Measurements from ENCODE around the gene NCAPG2. TPM values are rescaled to one million over a fixed set of nuclear protein-coding genes. Genes with fewer than 3 reads are reported as not detected.

The NCAPG2 gene
- total and polyA plus RNA-seq, 2 of the 13 experiments (the other 11 are each of a cell fraction or from before 2014, with no cell fraction given): 15.1 to 30.7 TPM

DNA sequence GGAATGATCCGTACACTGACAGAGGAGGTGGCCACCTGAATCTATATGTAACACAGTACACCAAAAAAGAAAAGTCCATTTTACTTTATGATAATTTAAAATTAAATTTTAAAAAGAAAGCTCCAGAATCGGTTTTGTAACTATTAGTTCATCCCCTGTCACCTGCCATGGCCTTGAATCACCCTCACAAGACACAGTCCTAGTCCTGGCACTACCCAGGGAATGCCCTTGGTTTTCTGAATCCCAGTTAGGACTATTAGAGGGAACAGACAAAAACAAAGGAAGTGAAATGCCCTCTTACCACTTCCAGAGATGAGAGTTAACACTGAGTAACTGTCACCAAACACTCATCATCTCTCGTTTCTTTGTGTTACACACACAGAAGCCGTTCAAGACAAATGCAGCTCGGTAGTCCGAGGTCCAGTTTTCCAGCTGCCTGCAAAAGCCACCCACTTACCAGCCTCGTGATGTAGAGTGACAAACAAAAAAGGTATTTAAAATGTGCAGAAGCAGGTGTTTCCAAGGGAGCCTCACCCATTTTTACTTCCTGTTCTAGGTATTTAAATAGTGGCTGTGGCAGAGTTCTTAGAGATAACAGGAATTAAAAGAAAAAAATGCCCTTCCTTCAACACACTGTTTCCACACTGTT, 123.0 kb downstream of the NCAPG2 start (continued):
- TF ChIP-seq FOXA3 (CRISPR knock-in tag; IDR thresholded peaks at IDR 0.05): peak; percentile 75
- TF ChIP-seq, protein P1, sequence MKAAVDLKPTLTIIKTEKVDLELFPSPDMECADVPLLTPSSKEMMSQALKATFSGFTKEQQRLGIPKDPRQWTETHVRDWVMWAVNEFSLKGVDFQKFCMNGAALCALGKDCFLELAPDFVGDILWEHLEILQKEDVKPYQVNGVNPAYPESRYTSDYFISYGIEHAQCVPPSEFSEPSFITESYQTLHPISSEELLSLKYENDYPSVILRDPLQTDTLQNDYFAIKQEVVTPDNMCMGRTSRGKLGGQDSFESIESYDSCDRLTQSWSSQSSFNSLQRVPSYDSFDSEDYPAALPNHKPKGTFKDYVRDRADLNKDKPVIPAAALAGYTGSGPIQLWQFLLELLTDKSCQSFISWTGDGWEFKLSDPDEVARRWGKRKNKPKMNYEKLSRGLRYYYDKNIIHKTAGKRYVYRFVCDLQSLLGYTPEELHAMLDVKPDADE (CRISPR knock-in tag; IDR thresholded peaks at IDR 0.05): no peak
- TF ChIP-seq, protein P2, sequence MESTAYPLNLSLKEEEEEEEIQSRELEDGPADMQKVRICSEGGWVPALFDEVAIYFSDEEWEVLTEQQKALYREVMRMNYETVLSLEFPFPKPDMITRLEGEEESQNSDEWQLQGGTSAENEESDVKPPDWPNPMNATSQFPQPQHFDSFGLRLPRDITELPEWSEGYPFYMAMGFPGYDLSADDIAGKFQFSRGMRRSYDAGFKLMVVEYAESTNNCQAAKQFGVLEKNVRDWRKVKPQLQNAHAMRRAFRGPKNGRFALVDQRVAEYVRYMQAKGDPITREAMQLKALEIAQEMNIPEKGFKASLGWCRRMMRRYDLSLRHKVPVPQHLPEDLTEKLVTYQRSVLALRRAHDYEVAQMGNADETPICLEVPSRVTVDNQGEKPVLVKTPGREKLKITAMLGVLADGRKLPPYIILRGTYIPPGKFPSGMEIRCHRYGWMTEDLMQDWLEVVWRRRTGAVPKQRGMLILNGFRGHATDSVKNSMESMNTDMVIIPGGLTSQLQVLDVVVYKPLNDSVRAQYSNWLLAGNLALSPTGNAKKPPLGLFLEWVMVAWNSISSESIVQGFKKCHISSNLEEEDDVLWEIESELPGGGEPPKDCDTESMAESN (CRISPR knock-in tag; conservative IDR thresholded peaks at IDR 0.05): no peak
- TF ChIP-seq FIP1L1 (IDR thresholded peaks at IDR 0.05; ENCODE audit: borderline replicate concordance, insufficient read depth, low read depth, low read length): no peak
- TF ChIP-seq ATRX (CRISPR knock-in tag; IDR thresholded peaks at IDR 0.05; ENCODE audit: borderline replicate concordance): no peak
- no peak for TF ChIP-seq STAG1 (CRISPR knock-in tag; IDR thresholded peaks at IDR 0.05)

Small RNA genes within 50 kb of the gene (microRNA-seq; reads per million reads assigned to microRNA genes)
- gene MIR5707: not detected

Small RNA genes within 50 kb of the gene (small RNA-seq; reads per million reads assigned to genes)
- gene MIR5707 (ENCODE audit: insufficient read depth in 2 of 3, insufficient read length in 3 of 3, low read depth in 2 of 3, low replicate concordance in 1 of 3): 0 to 3.9 (median 1.3) reads per million in 3 experiments
- 0 reads per million in 3 experiments for gene THAP5P1 (ENCODE audit: insufficient read depth in 2 of 3, insufficient read length in 3 of 3, low read depth in 2 of 3, low replicate concordance in 1 of 3)

Other genes starting within 250 kb of the NCAPG2 start
- gene PTPRN2, start 117.0 kb downstream of the NCAPG2 start, total RNA-seq (2016; rRNA removed; fragmentation: Illumina TruSeq; extraction: Trizol): 1.7 and 2.5 TPM in 2 replicates
- 24.2 and 50.0 TPM in 2 replicates for gene PTPRN2, start 117.0 kb downstream of the NCAPG2 start, polyA plus RNA-seq (2011; rRNA removed)
- 26.0 and 37.3 TPM in 2 replicates for gene ESYT2, start 124.7 kb upstream of the NCAPG2 start, total RNA-seq (2016; rRNA removed; fragmentation: Illumina TruSeq; extraction: Trizol)
- 28.5 and 29.6 TPM in 2 replicates for gene ESYT2, start 124.7 kb upstream of the NCAPG2 start, polyA plus RNA-seq (2011; rRNA removed)
- 3.4 and 4.9 TPM in 2 replicates for gene DYNC2I1, start 151.8 kb upstream of the NCAPG2 start, total RNA-seq (2016; rRNA removed; fragmentation: Illumina TruSeq; extraction: Trizol)
- 8.6 and 9.1 TPM in 2 replicates for gene DYNC2I1, start 151.8 kb upstream of the NCAPG2 start, polyA plus RNA-seq (2011; rRNA removed)

All from HepG2 (cell line).